Nephron (organoid): Measurements from ENCODE around the gene ZNF718.
"Not testable (repeated sequence)": the region's sequence is repeated elsewhere in the genome, so short reads cannot be mapped to it uniquely, and the experiment has no call there.

Experiments
- H3K27ac Mint-ChIP-seq, 3 experiments: 2 replicates each; pipeline ENCODE4 v1.8.0; 2020; ENCODE audit warnings: mixed read lengths in 3 of 3, mild to moderate bottlenecking in 2 of 3, moderate library complexity in 1 of 3
- H3K27me3 Mint-ChIP-seq: 2 replicates; pipeline ENCODE4 v1.8.0; 2021; ENCODE audit warnings: low read depth, mild to moderate bottlenecking, moderate library complexity, mixed read lengths
- H3K36me3 Mint-ChIP-seq: 2 replicates; pipeline ENCODE4 v1.8.0; 2020; ENCODE audit warnings: low read depth, mixed read lengths
- H3K4me1 Mint-ChIP-seq: 2 replicates; pipeline ENCODE4 v1.8.0; 2020; ENCODE audit warnings: mixed read lengths
- H3K4me3 Mint-ChIP-seq, 3 experiments: 2 replicates each; pipeline ENCODE4 v1.8.0; 2020; ENCODE audit warnings: mild to moderate bottlenecking in 3 of 3, mixed read lengths in 3 of 3, moderate library complexity in 2 of 3
- H3K9me3 Mint-ChIP-seq: 2 replicates; pipeline ENCODE4 v1.8.0; 2020; ENCODE audit warnings: mixed read lengths
- CTCF ChIP-seq, 3 experiments: fragments of 200-600 bp; sonication (generic); IDR thresholded peaks; one replicate each; pipeline ENCODE4 v1.5.0; 2021; ENCODE audit warnings: antibody characterized with exemption in 3 of 3; ENCODE audit not compliant: unreplicated experiment in 3 of 3

The ZNF718 gene

GRCh38 chr4:138935-139334 lies 14.6 kb downstream of the ZNF718 start:
- Mint-ChIP-seq H3K36me3 (peaks cover 100% of the 10 kb centered on the region), H3K9me3 (peaks cover 79% of the 10 kb centered on the region), H3K4me1 (no peaks in the 10 kb centered on the region), H3K27me3 (no peaks in the 10 kb centered on the region), H3K27ac (no peak overlapping the region), H3K4me3 (no peak overlapping the region)
- no peak for TF ChIP-seq CTCF (IDR thresholded peaks at IDR 0.05; ENCODE audit: unreplicated experiment in 3 of 3)

GRCh38 chr4:139691-140090 lies 15.4 kb downstream of the ZNF718 start:
- Mint-ChIP-seq H3K4me3 (no peak overlapping the region), H3K9me3 (peaks cover 84% of the 10 kb centered on the region), H3K36me3 (peaks cover 100% of the 10 kb centered on the region), H3K27me3 (no peaks in the 10 kb centered on the region), H3K27ac (no peak overlapping the region), H3K4me1 (no peaks in the 10 kb centered on the region)
- TF ChIP-seq CTCF (IDR thresholded peaks at IDR 0.05; ENCODE audit: unreplicated experiment in 3 of 3): no peak

- peaks cover 67% of the 10 kb centered on the region for H3K9me3 Mint-ChIP-seq
- H3K4me3 Mint-ChIP-seq: no peak overlapping the region
- no peak for TF ChIP-seq CTCF (IDR thresholded peaks at IDR 0.05; ENCODE audit: unreplicated experiment in 3 of 3)
- H3K27ac Mint-ChIP-seq: no peak overlapping the region
- peaks cover 99% of the 10 kb centered on the region for H3K36me3 Mint-ChIP-seq
- no peaks in the 10 kb centered on the region for H3K27me3 Mint-ChIP-seq
- no peaks in the 10 kb centered on the region for H3K4me1 Mint-ChIP-seq
Observed at GRCh38 chr4:146621-147020, 22.3 kb downstream of the ZNF718 start.

GRCh38 chr4:147233-147632 lies 22.9 kb downstream of the ZNF718 start:
- no peak for TF ChIP-seq CTCF (IDR thresholded peaks at IDR 0.05; ENCODE audit: unreplicated experiment in 3 of 3)
- H3K36me3 Mint-ChIP-seq: peaks cover 94% of the 10 kb centered on the region
- H3K9me3 Mint-ChIP-seq: peaks cover 66% of the 10 kb centered on the region
- no peak overlapping the region for H3K4me3 Mint-ChIP-seq
- no peak overlapping the region for H3K27ac Mint-ChIP-seq
- H3K4me1 Mint-ChIP-seq: no peaks in the 10 kb centered on the region
- no peaks in the 10 kb centered on the region for H3K27me3 Mint-ChIP-seq

GRCh38 chr4:161496-162284 lies 37.4 kb downstream of the ZNF718 start:
- no peak overlapping the region for H3K27ac Mint-ChIP-seq
- H3K36me3 Mint-ChIP-seq: peaks cover 81% of the 10 kb centered on the region
- TF ChIP-seq CTCF (IDR thresholded peaks at IDR 0.05; ENCODE audit: unreplicated experiment in 3 of 3): no peak
- H3K4me1 Mint-ChIP-seq: no peaks in the 10 kb centered on the region
- H3K4me3 Mint-ChIP-seq: no peak overlapping the region
- H3K27me3 Mint-ChIP-seq: no peaks in the 10 kb centered on the region
- H3K9me3 Mint-ChIP-seq: peaks cover 68% of the 10 kb centered on the region

- H3K4me1 Mint-ChIP-seq, H3K4me3 Mint-ChIP-seq, H3K27me3 Mint-ChIP-seq, H3K27ac Mint-ChIP-seq: not testable (repeated sequence)
- H3K36me3 Mint-ChIP-seq: peaks cover 76% of the 10 kb centered on the region
- H3K9me3 Mint-ChIP-seq: peaks cover 72% of the 10 kb centered on the region
Observed at GRCh38 chr4:169640-170039, 45.3 kb downstream of the ZNF718 start.

- not testable (repeated sequence) for H3K4me1 Mint-ChIP-seq, H3K4me3 Mint-ChIP-seq, H3K27me3 Mint-ChIP-seq, H3K27ac Mint-ChIP-seq
- H3K9me3 Mint-ChIP-seq: peaks cover 75% of the 10 kb centered on the region
- peaks cover 79% of the 10 kb centered on the region for H3K36me3 Mint-ChIP-seq
Observed at GRCh38 chr4:171318-171717, 47.0 kb downstream of the ZNF718 start.
